Vagina (tissue), 2 donors: ENCODE results near the gene C11orf87. TPM values are rescaled to one million over a fixed set of nuclear protein-coding genes. Genes with fewer than 3 reads are reported as not detected.

ENCODE experiments used
- DNase-seq, 2 donors: peaks; one replicate each; pipeline ENCODE4 v3.0.0-alpha.2; 2017; ENCODE audit errors: extremely low spot score in 2 of 2
- H3K27ac ChIP-seq: fragments of 200-600 bp; sonication (generic); one replicate; pipeline ENCODE4 v1.5.1; 2019
- H3K27me3 ChIP-seq: fragments of 200-600 bp; sonication (generic); one replicate; pipeline ENCODE4 v1.5.1; 2019
- H3K36me3 ChIP-seq, 2 donors: fragments of 200-600 bp; sonication (generic); one replicate each; pipeline ENCODE4 v1.5.1; 2017 to 2019
- H3K4me1 ChIP-seq: fragments of 200-600 bp; sonication (generic); one replicate; pipeline ENCODE4 v1.5.1; 2019
- H3K4me3 ChIP-seq, 2 donors: fragments of 200-600 bp; sonication (generic); 1 replicate in 1 of 2; 2 replicates in 1 of 2; pipeline ENCODE4 v1.5.1; 2016 to 2019
- H3K9me3 ChIP-seq: fragments of 200-600 bp; sonication (generic); one replicate; pipeline ENCODE4 v1.5.1; 2019
- CTCF ChIP-seq, 3 experiments: fragments of 450-650 bp in 2 of 3; fragments of 200-600 bp in 1 of 3; sonication (generic) in 1 of 3; IDR thresholded peaks; one replicate each; pipeline ENCODE4 v1.5.1; 2017 to 2019; ENCODE audit warnings: antibody characterized with exemption in 3 of 3, mild to moderate bottlenecking in 2 of 3, moderate library complexity in 2 of 3
- POLR2A ChIP-seq, 2 donors: fragments of 450-650 bp; IDR thresholded peaks; one replicate each; pipeline ENCODE4 v1.6.1; 2017; ENCODE audit warnings: antibody characterized with exemption in 2 of 2, mild to moderate bottlenecking in 2 of 2, moderate library complexity in 2 of 2
- POLR2AphosphoS5 ChIP-seq, 2 donors: sonication (generic); formaldehyde crosslinking; IDR thresholded peaks; one replicate each; pipeline ENCODE4 v1.9.0; 2017; ENCODE audit warnings: antibody characterized with exemption in 2 of 2, mild to moderate bottlenecking in 2 of 2, low read depth in 1 of 2; ENCODE audit not compliant: insufficient read depth in 1 of 2
- intact Hi-C: fragments of 100-400 bp; cut with DNase I; formaldehyde crosslinking; loops from one replicate; pipeline ENCODE4 v1.15.1; 2023
- total RNA-seq: library from RNA; depleted of rRNA; stranded (reverse); fragments of >200 nt; gene quantifications from one replicate; pipeline ENCODE4 v1.2.3, GENCODE V29; 2016

Gene C11orf87
- not detected for total RNA-seq

DNA sequence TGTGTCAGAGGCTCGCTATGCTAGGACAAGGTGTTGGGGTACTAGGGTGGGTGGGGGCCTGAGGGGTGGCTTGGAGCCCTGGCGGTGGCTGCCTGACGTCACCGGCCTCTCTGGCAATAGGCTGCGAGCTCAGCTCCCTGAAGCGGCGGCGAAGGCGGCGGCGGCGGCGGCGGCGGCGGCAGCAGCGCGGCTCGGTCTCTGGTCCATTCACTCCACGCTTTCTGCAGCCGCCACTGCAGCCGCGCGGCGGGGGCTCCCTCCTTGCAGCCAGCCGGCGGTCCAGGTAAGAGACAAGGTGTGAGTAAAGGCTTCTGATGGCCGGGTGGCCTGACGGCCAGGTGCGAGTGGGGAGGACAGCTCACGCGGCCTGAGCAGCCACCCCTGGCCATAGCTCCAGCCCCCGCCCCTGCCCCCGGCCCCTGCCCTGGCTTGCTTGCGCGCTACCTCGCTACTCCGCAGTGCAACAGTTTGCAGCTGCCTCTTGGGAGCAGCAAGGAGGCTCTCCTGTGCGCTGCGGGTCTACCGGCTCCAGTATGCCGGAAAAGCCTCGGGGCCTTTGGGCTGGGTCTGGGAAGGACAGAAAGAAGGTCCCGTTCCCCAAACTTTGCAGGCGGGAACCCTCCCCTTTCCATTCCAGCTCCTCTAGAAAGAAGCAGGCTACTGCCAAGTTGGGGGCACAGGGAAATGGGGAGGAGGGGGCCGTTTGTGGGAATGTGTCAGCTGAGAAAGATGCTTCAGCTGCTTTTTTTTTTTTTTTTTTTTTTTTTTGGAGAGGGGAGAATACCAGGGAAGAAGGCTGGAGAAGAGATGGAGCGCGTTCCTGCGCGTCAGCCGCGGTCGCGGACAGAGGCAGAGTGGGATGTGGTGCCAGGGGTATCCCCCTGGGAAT, at the start of gene C11orf87:
C11orf87 (plus strand) TSS at position 210 of the 889 bp plus-strand sequence. CDS start 1,444 bp downstream, outside the sequence.
- peak within 1 kb of the TSS; percentile 20 to 22 for H3K4me3 ChIP-seq
- intact Hi-C loops: no loop called here
- no peaks in the 10 kb centered on the region for H3K27me3 ChIP-seq

DNA sequence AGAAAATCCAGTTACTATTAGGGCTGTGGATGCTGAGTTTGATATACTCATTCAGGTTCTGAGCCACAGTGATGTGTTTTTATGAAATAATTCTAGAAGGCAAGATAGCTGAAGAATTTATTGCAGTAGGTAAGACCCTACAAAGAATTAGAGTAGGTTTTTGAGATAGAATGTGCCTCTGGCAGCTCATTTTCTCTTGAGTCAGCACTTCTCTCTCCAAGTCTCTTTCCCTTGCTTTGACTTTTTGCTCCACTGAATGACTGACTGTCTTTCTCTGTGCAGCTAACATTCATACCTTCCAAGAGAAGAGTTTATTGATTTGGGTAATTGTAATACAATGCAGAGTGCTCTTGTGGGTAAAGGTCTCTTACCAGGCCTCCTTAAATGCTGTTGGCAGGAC, 48.0 kb upstream of the C11orf87 start:
- no peak for DNase-seq
- no peak overlapping the region for H3K4me3 ChIP-seq
- H3K27ac ChIP-seq: no peak overlapping the region
- H3K27me3 ChIP-seq: no peaks in the 10 kb centered on the region
- TF ChIP-seq POLR2AphosphoS5 (IDR thresholded peaks at IDR 0.05; ENCODE audit: insufficient read depth in 1 of 2, low read depth in 1 of 2) (no peak), CTCF (IDR thresholded peaks at IDR 0.05) (no peak), POLR2A (IDR thresholded peaks at IDR 0.05) (no peak)
- no peaks in the 10 kb centered on the region for H3K4me1 ChIP-seq
- intact Hi-C loops: no loop called here
- H3K9me3 ChIP-seq: no peaks in the 10 kb centered on the region
- no peaks in the 10 kb centered on the region for H3K36me3 ChIP-seq

More for the DNA sequence above, at the start of gene C11orf87:
- Histone ChIP-seq H3K36me3 (no peaks in the 10 kb centered on the region), H3K27ac (no peak within 1 kb of the TSS), H3K4me1 (peaks cover 19% of the 10 kb centered on the region), H3K9me3 (no peaks in the 10 kb centered on the region)
- no peak for TF ChIP-seq POLR2A (IDR thresholded peaks at IDR 0.05)
- no peak for TF ChIP-seq CTCF (IDR thresholded peaks at IDR 0.05)
- DNase-seq: no peak

GRCh38 chr11:109374441-109374840, 47.5 kb upstream of the C11orf87 start:
- no peak for TF ChIP-seq POLR2AphosphoS5 (IDR thresholded peaks at IDR 0.05; ENCODE audit: insufficient read depth in 1 of 2, low read depth in 1 of 2)
- no peak for TF ChIP-seq CTCF (IDR thresholded peaks at IDR 0.05)
- no peak for TF ChIP-seq POLR2A (IDR thresholded peaks at IDR 0.05)
- H3K9me3 ChIP-seq: no peaks in the 10 kb centered on the region
- no peaks in the 10 kb centered on the region for H3K27me3 ChIP-seq
- intact Hi-C loops: no loop called here
- H3K4me3 ChIP-seq: no peak overlapping the region
- no peaks in the 10 kb centered on the region for H3K4me1 ChIP-seq
- DNase-seq: no peak
- H3K27ac ChIP-seq: no peak overlapping the region
- no peaks in the 10 kb centered on the region for H3K36me3 ChIP-seq

GRCh38 chr11:109377039-109377742, 44.8 kb upstream of the C11orf87 start:
- Histone ChIP-seq H3K36me3 (no peaks in the 10 kb centered on the region), H3K27ac (no peak overlapping the region), H3K4me3 (no peak overlapping the region), H3K9me3 (no peaks in the 10 kb centered on the region), H3K27me3 (no peaks in the 10 kb centered on the region), H3K4me1 (no peaks in the 10 kb centered on the region)
- DNase-seq: no peak
- TF ChIP-seq POLR2A (IDR thresholded peaks at IDR 0.05) (no peak), CTCF (IDR thresholded peaks at IDR 0.05) (no peak), POLR2AphosphoS5 (IDR thresholded peaks at IDR 0.05; ENCODE audit: insufficient read depth in 1 of 2, low read depth in 1 of 2) (no peak)
- intact Hi-C loops: no loop called here

DNA sequence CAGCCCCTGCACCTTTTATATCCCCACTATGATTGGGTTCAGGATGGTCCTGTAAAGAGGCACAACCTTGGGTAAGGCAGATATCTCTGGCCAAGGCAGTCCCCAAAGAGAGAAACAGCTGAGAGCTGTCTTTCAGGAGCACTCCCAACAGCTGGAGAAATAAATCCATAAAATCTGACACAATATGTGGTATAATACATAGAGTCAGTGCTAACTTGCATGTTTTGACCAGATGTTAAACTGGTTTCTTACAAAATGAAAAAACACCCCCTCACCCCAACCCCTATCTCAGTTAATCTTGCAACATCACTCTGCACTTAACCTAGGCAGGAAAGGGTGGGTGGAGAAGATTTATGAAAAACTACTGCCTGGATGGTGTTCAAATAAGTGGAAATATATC, 44.0 kb upstream of the C11orf87 start:
- no peaks in the 10 kb centered on the region for H3K36me3 ChIP-seq

More for the DNA sequence above, 44.0 kb upstream of the C11orf87 start:
- intact Hi-C loops: no loop called here
- Histone ChIP-seq H3K4me1 (no peaks in the 10 kb centered on the region), H3K27me3 (no peaks in the 10 kb centered on the region), H3K9me3 (no peaks in the 10 kb centered on the region), H3K4me3 (no peak overlapping the region), H3K27ac (no peak overlapping the region)
- no peak for TF ChIP-seq POLR2AphosphoS5 (IDR thresholded peaks at IDR 0.05; ENCODE audit: insufficient read depth in 1 of 2, low read depth in 1 of 2)
- no peak for TF ChIP-seq POLR2A (IDR thresholded peaks at IDR 0.05)
- no peak for TF ChIP-seq CTCF (IDR thresholded peaks at IDR 0.05)
- DNase-seq: no peak
